DND-41 (cell line): Measurements from ENCODE around the gene ST8SIA4.

Experiments
- ATAC-seq: fragments of 200-7000 bp; cut with Tn5 transposase; 3 replicates; pipeline ENCODE4 v1.9.1; 2021; ENCODE audit warnings: low read depth; ENCODE audit not compliant: insufficient read depth
- DNase-seq: peaks from one replicate; pipeline ENCODE4 v3.0.0-alpha.2; 2020
- H2AFZ ChIP-seq: 2 replicates; pipeline ENCODE4 v1.6.0; 2012; ENCODE audit warnings: low read depth, low read length
- H3K27ac ChIP-seq: 2 replicates; pipeline ENCODE4 v1.5.1; 2012; ENCODE audit warnings: low read length, inconsistent platforms
- H3K27me3 ChIP-seq: fragments of 200-600 bp; sonication (generic); 2 replicates; pipeline ENCODE4 v1.6.0; 2012; ENCODE audit warnings: low read length, mild to moderate bottlenecking, inconsistent platforms; ENCODE audit not compliant: insufficient read depth, poor library complexity
- H3K36me3 ChIP-seq: 2 replicates; pipeline ENCODE4 v1.5.1; 2012; ENCODE audit warnings: low read length, inconsistent platforms; ENCODE audit not compliant: insufficient read depth
- H3K4me1 ChIP-seq: 2 replicates; pipeline ENCODE4 v1.5.1; 2012; ENCODE audit warnings: mild to moderate bottlenecking, low read length; ENCODE audit not compliant: insufficient read depth
- H3K4me2 ChIP-seq: 2 replicates; pipeline ENCODE4 v1.6.0; 2012; ENCODE audit warnings: mild to moderate bottlenecking, moderate library complexity, low read length, inconsistent platforms; ENCODE audit not compliant: insufficient read depth
- H3K4me3 ChIP-seq, 2 experiments: fragments of 200-600 bp in 1 of 2; shearing (Covaris generic) in 1 of 2; 2 replicates each; pipeline ENCODE4 v1.5.1; 2012 to 2016; ENCODE audit warnings: inconsistent platforms in 2 of 2, low read length in 2 of 2, mild to moderate bottlenecking in 2 of 2, low read depth in 1 of 2, moderate library complexity in 1 of 2
- H3K79me2 ChIP-seq: 2 replicates; pipeline ENCODE4 v1.6.0; 2012; ENCODE audit warnings: low read length, inconsistent platforms; ENCODE audit not compliant: insufficient read depth
- H3K9ac ChIP-seq: 2 replicates; pipeline ENCODE4 v1.6.0; 2012; ENCODE audit warnings: low read depth, mild to moderate bottlenecking, inconsistent platforms, low read length, moderate library complexity
- H3K9me3 ChIP-seq: 2 replicates; pipeline ENCODE4 v1.5.1; 2012; ENCODE audit warnings: low read length, moderate library complexity, mild to moderate bottlenecking, inconsistent platforms; ENCODE audit not compliant: insufficient read depth, severe bottlenecking
- H4K20me1 ChIP-seq: 2 replicates; pipeline ENCODE4 v1.6.0; 2012; ENCODE audit warnings: low read length; ENCODE audit not compliant: insufficient read depth
- EZH2 ChIP-seq: IDR thresholded peaks from 3 replicates; pipeline ENCODE4 v1.6.1; 2012; ENCODE audit warnings: borderline replicate concordance, low read depth, mild to moderate bottlenecking, moderate library complexity, low read length, inconsistent platforms; ENCODE audit not compliant: severe bottlenecking
- TF ChIP-seq, protein P1 (sequence below): IDR thresholded peaks from 2 replicates; pipeline ENCODE4 v1.5.1; 2012; ENCODE audit warnings: borderline replicate concordance, low read length, moderate library complexity, mild to moderate bottlenecking; ENCODE audit not compliant: poor library complexity, severe bottlenecking; ENCODE audit errors: extremely low read depth

The ST8SIA4 gene

GRCh38 chr5:100790170-100790665, 112.9 kb downstream of the ST8SIA4 start:
- no peaks in the 10 kb centered on the region for H4K20me1 ChIP-seq
- DNase-seq (peak; percentile 74), ATAC-seq (peak; percentile 96)
- H2AFZ ChIP-seq, result peak overlapping the region; percentile 11; the same call in 1 of the 2 replicates
- H3K9ac ChIP-seq, result peak overlapping the region; percentile 3; the same call in 1 of the 2 replicates
- H3K9me3 ChIP-seq, result peaks cover 21% of the 10 kb centered on the region
- no peaks in the 10 kb centered on the region for H3K79me2 ChIP-seq
- peaks cover 11% of the 10 kb centered on the region; the same call in 1 of the 2 replicates for H3K36me3 ChIP-seq
- TF ChIP-seq, protein P1, sequence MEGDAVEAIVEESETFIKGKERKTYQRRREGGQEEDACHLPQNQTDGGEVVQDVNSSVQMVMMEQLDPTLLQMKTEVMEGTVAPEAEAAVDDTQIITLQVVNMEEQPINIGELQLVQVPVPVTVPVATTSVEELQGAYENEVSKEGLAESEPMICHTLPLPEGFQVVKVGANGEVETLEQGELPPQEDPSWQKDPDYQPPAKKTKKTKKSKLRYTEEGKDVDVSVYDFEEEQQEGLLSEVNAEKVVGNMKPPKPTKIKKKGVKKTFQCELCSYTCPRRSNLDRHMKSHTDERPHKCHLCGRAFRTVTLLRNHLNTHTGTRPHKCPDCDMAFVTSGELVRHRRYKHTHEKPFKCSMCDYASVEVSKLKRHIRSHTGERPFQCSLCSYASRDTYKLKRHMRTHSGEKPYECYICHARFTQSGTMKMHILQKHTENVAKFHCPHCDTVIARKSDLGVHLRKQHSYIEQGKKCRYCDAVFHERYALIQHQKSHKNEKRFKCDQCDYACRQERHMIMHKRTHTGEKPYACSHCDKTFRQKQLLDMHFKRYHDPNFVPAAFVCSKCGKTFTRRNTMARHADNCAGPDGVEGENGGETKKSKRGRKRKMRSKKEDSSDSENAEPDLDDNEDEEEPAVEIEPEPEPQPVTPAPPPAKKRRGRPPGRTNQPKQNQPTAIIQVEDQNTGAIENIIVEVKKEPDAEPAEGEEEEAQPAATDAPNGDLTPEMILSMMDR, result peak; percentile 40
- no peak for TF ChIP-seq EZH2
- no peak overlapping the region for H3K4me3 ChIP-seq
- H3K4me2 ChIP-seq, result peak overlapping the region; percentile 32
- peak overlapping the region; percentile 61 for H3K27ac ChIP-seq
- H3K27me3 ChIP-seq, result no peaks in the 10 kb centered on the region
- peaks cover 21% of the 10 kb centered on the region for H3K4me1 ChIP-seq

DNA sequence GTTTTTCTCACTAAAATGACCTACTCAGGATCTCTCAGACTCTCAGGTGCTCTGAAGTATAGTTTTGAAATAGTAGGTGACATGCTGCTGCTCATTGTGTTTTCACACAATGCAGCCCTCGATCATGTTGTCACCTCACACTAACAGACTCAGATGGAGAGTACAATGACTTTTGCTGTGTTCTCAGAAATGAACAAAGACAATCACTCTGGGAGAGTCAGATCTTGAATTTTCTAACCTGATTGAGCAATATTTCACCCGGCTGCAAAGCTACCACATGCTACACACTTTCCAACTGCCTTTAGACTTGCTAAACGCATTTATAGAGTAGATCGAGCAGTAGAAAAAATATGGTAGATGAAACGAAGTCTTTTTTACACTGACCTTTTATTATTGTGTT, 113.4 kb downstream of the ST8SIA4 start:
- Histone ChIP-seq H3K9me3 (peaks cover 19% of the 10 kb centered on the region), H3K9ac (no peak overlapping the region), H3K36me3 (peaks cover 8% of the 10 kb centered on the region; the same call in 1 of the 2 replicates), H3K4me1 (peaks cover 21% of the 10 kb centered on the region), H3K4me3 (no peak overlapping the region), H4K20me1 (no peaks in the 10 kb centered on the region), H3K27ac (peak overlapping the region; percentile 28; the same call in 1 of the 2 replicates), H3K4me2 (no peak overlapping the region), H3K79me2 (no peaks in the 10 kb centered on the region), H3K27me3 (no peaks in the 10 kb centered on the region), H2AFZ (no peak overlapping the region)
- TF ChIP-seq, protein P1, result no peak
- TF ChIP-seq EZH2, result no peak
- DNase-seq, result no peak
- peak; percentile 21; the same call in 1 of the 3 replicates for ATAC-seq

DNA sequence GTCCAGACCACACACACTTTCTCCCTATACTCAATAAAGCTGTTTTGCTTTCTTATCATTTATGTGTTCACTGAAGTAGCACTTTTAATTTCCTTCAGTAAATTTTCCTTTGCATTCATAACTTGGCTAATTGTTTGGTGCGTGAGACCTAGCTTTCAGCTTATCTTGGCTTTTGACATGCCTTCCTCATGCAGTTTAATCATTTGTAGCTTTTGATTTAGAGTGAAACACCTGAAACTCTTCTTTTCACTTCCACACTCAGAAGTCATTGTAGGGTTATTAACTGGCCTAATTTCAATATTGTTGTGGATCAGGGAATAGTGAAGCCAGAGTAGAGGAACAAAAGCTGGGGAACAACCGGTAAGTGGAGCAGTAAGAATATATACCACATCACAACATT, 114.7 kb downstream of the ST8SIA4 start:
- H3K27me3 ChIP-seq, result no peaks in the 10 kb centered on the region
- no peak for DNase-seq
- peaks cover 21% of the 10 kb centered on the region for H3K4me1 ChIP-seq
- no peak overlapping the region for H3K4me2 ChIP-seq
- no peaks in the 10 kb centered on the region for H4K20me1 ChIP-seq
- peaks cover 6% of the 10 kb centered on the region for H3K9me3 ChIP-seq
- H3K27ac ChIP-seq, result no peak overlapping the region
- no peaks in the 10 kb centered on the region for H3K36me3 ChIP-seq
- no peaks in the 10 kb centered on the region for H3K79me2 ChIP-seq
- no peak overlapping the region for H3K4me3 ChIP-seq
- H3K9ac ChIP-seq, result no peak overlapping the region
- TF ChIP-seq EZH2, result no peak
- TF ChIP-seq, protein P1, result no peak
- H2AFZ ChIP-seq, result no peak overlapping the region
- no peak for ATAC-seq
